Activated naive CD4-positive, alpha-beta T cell treated with anti-CD3 and anti-CD28 coated beads, Interleukin-2, amount 50 U/mL, for 72 hours (primary cell): ENCODE data around the gene DNAJC6. TPM values are rescaled to one million over a fixed set of nuclear protein-coding genes. Genes with fewer than 3 reads are reported as not detected.

Experiments used
- ATAC-seq, 2 donors: fragments of 150-1000 bp; cut with Tn5 transposase; 2 replicates each; pipeline ENCODE4 v1.10.0; 2021; ENCODE audit warnings: mild to moderate bottlenecking in 2 of 2, moderate library complexity in 2 of 2
- DNase-seq, 2 donors: peaks; one replicate each; pipeline ENCODE4 v3.0.0; 2021 to 2022; ENCODE audit warnings: low spot score in 2 of 2
- H3K27ac Mint-ChIP-seq, 2 donors: one replicate each; pipeline ENCODE4 v1.8.0; 2022; ENCODE audit warnings: mild to moderate bottlenecking in 2 of 2, mixed read lengths in 2 of 2
- H3K36me3 Mint-ChIP-seq, 2 donors: one replicate each; pipeline ENCODE4 v1.8.0; 2022; ENCODE audit warnings: mixed read lengths in 2 of 2
- H3K9me3 Mint-ChIP-seq, 2 donors: one replicate each; pipeline ENCODE4 v1.8.0; 2022; ENCODE audit warnings: mixed read lengths in 2 of 2
- total RNA-seq, 2 donors: library from RNA; stranded (reverse); gene quantifications; one replicate each; pipeline ENCODE4 v1.2.3, GENCODE V29; 2022

DNAJC6 gene
- total RNA-seq, 2 donors from 2014 or later, result 0.91 to 3.1 TPM

- ATAC-seq, result no peak
- no peaks in the 10 kb centered on the region for H3K9me3 Mint-ChIP-seq
These were observed 100.5 kb downstream of the DNAJC6 start for GRCh38 chr1:65409816-65410326.

GRCh38 chr1:65412256-65412983 lies 103.1 kb downstream of the DNAJC6 start:
- Mint-ChIP-seq H3K9me3 (no peaks in the 10 kb centered on the region), H3K36me3 (no peaks in the 10 kb centered on the region), H3K27ac (no peak overlapping the region)
- ATAC-seq, result peak; percentile 40 to 82
- no peak for DNase-seq

More at GRCh38 chr1:65409816-65410326, 100.5 kb downstream of the DNAJC6 start:
- Mint-ChIP-seq H3K36me3 (no peaks in the 10 kb centered on the region), H3K27ac (no peak overlapping the region)
- DNase-seq, result no peak

GRCh38 chr1:65412984-65413375 lies 103.6 kb downstream of the DNAJC6 start:
- no peaks in the 10 kb centered on the region for H3K36me3 Mint-ChIP-seq

GRCh38 chr1:65414538-65414937 lies 105.2 kb downstream of the DNAJC6 start:
- H3K36me3 Mint-ChIP-seq, result no peaks in the 10 kb centered on the region
- ATAC-seq (no peak), DNase-seq (no peak)
- no peak overlapping the region for H3K27ac Mint-ChIP-seq
- no peaks in the 10 kb centered on the region for H3K9me3 Mint-ChIP-seq

More at GRCh38 chr1:65412984-65413375, 103.6 kb downstream of the DNAJC6 start:
- H3K27ac Mint-ChIP-seq, result no peak overlapping the region
- ATAC-seq (no peak), DNase-seq (no peak)
- no peaks in the 10 kb centered on the region for H3K9me3 Mint-ChIP-seq

GRCh38 chr1:65416767-65417166 lies 107.4 kb downstream of the DNAJC6 start:
- H3K36me3 Mint-ChIP-seq, result no peaks in the 10 kb centered on the region
- H3K27ac Mint-ChIP-seq, result no peak overlapping the region
- DNase-seq (no peak), ATAC-seq (no peak)
- no peaks in the 10 kb centered on the region for H3K9me3 Mint-ChIP-seq

- ATAC-seq, result no peak
- Mint-ChIP-seq H3K27ac (no peak overlapping the region), H3K36me3 (no peaks in the 10 kb centered on the region), H3K9me3 (no peaks in the 10 kb centered on the region)
- DNase-seq, result no peak
These were observed 108.4 kb downstream of the DNAJC6 start for GRCh38 chr1:65417729-65418128.

- no peak for DNase-seq
- H3K27ac Mint-ChIP-seq, result no peak overlapping the region
- ATAC-seq, result no peak
- no peaks in the 10 kb centered on the region for H3K36me3 Mint-ChIP-seq
- no peaks in the 10 kb centered on the region for H3K9me3 Mint-ChIP-seq
These were observed 109.3 kb downstream of the DNAJC6 start for GRCh38 chr1:65418522-65419185.

GRCh38 chr1:65419681-65420589 lies 110.6 kb downstream of the DNAJC6 start:
- Mint-ChIP-seq H3K27ac (peak overlapping the region in 1 of 2 donors; percentile 97), H3K36me3 (peaks cover 0 to 5% of the 10 kb centered on the region in 2 donors), H3K9me3 (no peaks in the 10 kb centered on the region)
- peak; percentile 97 to 98 for DNase-seq
- peak; percentile 92 to 93 for ATAC-seq

- DNase-seq (no peak), ATAC-seq (no peak)
These were observed 111.4 kb downstream of the DNAJC6 start, which contains the start of the genes LEPR and LEPROT for GRCh38 chr1:65420590-65421350. TSS of gene LEPR (plus strand) at chr1:65420668. CDS start at chr1:65565566, 144,898 bp downstream. TSS of gene LEPROT (plus strand) at chr1:65420668. CDS start at chr1:65420725, 57 bp downstream.

GRCh38 chr1:65421351-65422025 lies 112.1 kb downstream of the DNAJC6 start:
- H3K27ac Mint-ChIP-seq, result no peak overlapping the region
- H3K9me3 Mint-ChIP-seq, result no peaks in the 10 kb centered on the region
- peaks cover 13 to 20% of the 10 kb centered on the region in 2 donors for H3K36me3 Mint-ChIP-seq
- ATAC-seq (no peak), DNase-seq (no peak)

More at GRCh38 chr1:65420590-65421350, 111.4 kb downstream of the DNAJC6 start, which contains the start of the genes LEPR and LEPROT:
- H3K9me3 Mint-ChIP-seq, result no peaks in the 10 kb centered on the region
- H3K27ac Mint-ChIP-seq, result peak within 1 kb of the TSS in 1 of 2 donors; percentile 97
- H3K36me3 Mint-ChIP-seq, result peaks cover 6 to 12% of the 10 kb centered on the region in 2 donors

- Mint-ChIP-seq H3K27ac (no peak overlapping the region), H3K36me3 (peaks cover 14 to 21% of the 10 kb centered on the region in 2 donors), H3K9me3 (no peaks in the 10 kb centered on the region)
- ATAC-seq, result no peak
- DNase-seq, result no peak
These were observed 113.2 kb downstream of the DNAJC6 start for GRCh38 chr1:65422241-65423203.

GRCh38 chr1:65423884-65424572 lies 114.7 kb downstream of the DNAJC6 start:
- Mint-ChIP-seq H3K9me3 (no peaks in the 10 kb centered on the region), H3K36me3 (peaks cover 14 to 21% of the 10 kb centered on the region in 2 donors), H3K27ac (peak overlapping the region; percentile 66 to 76)
- DNase-seq, result peak in 1 of 2 donors; percentile 18
- ATAC-seq, result peak in 1 of 2 donors; percentile 30

GRCh38 chr1:65424573-65424889 lies 115.2 kb downstream of the DNAJC6 start:
- Mint-ChIP-seq H3K36me3 (peaks cover 14 to 21% of the 10 kb centered on the region in 2 donors), H3K9me3 (no peaks in the 10 kb centered on the region), H3K27ac (peak overlapping the region in 1 of 2 donors; percentile 66)
- DNase-seq, result no peak
- no peak for ATAC-seq

- ATAC-seq (no peak), DNase-seq (no peak)
- H3K9me3 Mint-ChIP-seq, result no peaks in the 10 kb centered on the region
- no peak overlapping the region for H3K27ac Mint-ChIP-seq
- H3K36me3 Mint-ChIP-seq, result peaks cover 14 to 21% of the 10 kb centered on the region in 2 donors
These were observed 115.7 kb downstream of the DNAJC6 start for GRCh38 chr1:65425006-65425405.
